K562 (cell line): ENCODE measurements around the gene ADAM22. TPM values are rescaled to one million over a fixed set of nuclear protein-coding genes. Genes with fewer than 3 reads are reported as not detected.

Experiments
- ATAC-seq: fragments of 200-7000 bp; cut with Tn5 transposase; 3 replicates; pipeline ENCODE4 v1.9.1; 2020; ENCODE audit warnings: moderate library complexity
- BruUV-seq: library from RNA; stranded (reverse); fragments of 400-500 nt; replicated peaks from 2 replicates; lab custom pipeline; 2021; lab: Mats Ljungman, UMichigan
- CTCF ChIA-PET: fragments of 300-600 bp; formaldehyde crosslinking; extraction: SDS; loops from one replicate; lab custom pipeline; 2021; ENCODE audit warnings: low intra/inter-chr PET ratio; lab: Yijun Ruan, JAX
- POLR2A ChIA-PET: fragments of 300-600, 350-650 bp; sonication (Branson Sonifier 250); formaldehyde crosslinking; extraction: SDS; loops from one replicate; lab custom pipeline; 2021; ENCODE audit warnings: antibody characterized with exemption, inconsistent platforms; lab: Yijun Ruan, JAX
- DNase-seq, 4 experiments: peaks; one replicate each; pipeline versions ENCODE4 v3.0.0 to v3.0.0-alpha.2; 2011 to 2018; ENCODE audit warnings: low spot score in 3 of 4, mixed read lengths in 3 of 4; ENCODE audit errors: extremely low read depth in 1 of 4
- FAIRE-seq: peaks from 2 replicates; lab custom pipeline; 2011; peaks lifted over from hg19 to GRCh38; lab: Jason Lieb, UNC
- H2AFZ ChIP-seq: 2 replicates; pipeline ENCODE4 v1.6.0; 2011; ENCODE audit warnings: low read depth, low read length, control low read depth, inconsistent platforms
- H3K27ac ChIP-seq: fragments of 200-600 bp; 3 replicates; pipeline ENCODE4 v1.8.0; 2011; ENCODE audit warnings: low read depth, mild to moderate bottlenecking, control low read depth, inconsistent platforms, low read length, moderate library complexity, mixed read lengths; ENCODE audit errors: extremely low read depth
- H3K27me3 ChIP-seq, 2 experiments: fragments of 300-600 bp in 1 of 2; 2 replicates in 1 of 2; 3 replicates in 1 of 2; pipeline versions ENCODE4 v1.6.0 to v1.8.0; 2011; ENCODE audit warnings: inconsistent platforms in 2 of 2, low read length in 2 of 2, mild to moderate bottlenecking in 1 of 2, mixed read lengths in 1 of 2, moderate library complexity in 1 of 2; ENCODE audit not compliant: control insufficient read depth in 2 of 2, insufficient read depth in 2 of 2
- H3K36me3 ChIP-seq: fragments of 300-600 bp; 3 replicates; pipeline ENCODE4 v1.8.0; 2011; ENCODE audit warnings: mild to moderate bottlenecking, low read length, inconsistent platforms; ENCODE audit not compliant: control insufficient read depth, insufficient read depth
- H3K4me1 ChIP-seq, 2 experiments: fragments of 200-600 bp in 1 of 2; replicated peaks in 1 of 2; 2 replicates in 1 of 2; 3 replicates in 1 of 2; pipeline versions ENCODE4 v1.5.1 to v1.8.0; 2011; ENCODE audit warnings: inconsistent platforms in 2 of 2, low read length in 2 of 2, mild to moderate bottlenecking in 1 of 2, mixed read lengths in 1 of 2, moderate library complexity in 1 of 2; ENCODE audit not compliant: control insufficient read depth in 2 of 2, insufficient read depth in 2 of 2
- H3K4me2 ChIP-seq: 2 replicates; pipeline ENCODE4 v1.6.1; 2011; ENCODE audit warnings: low read length, control low read depth, inconsistent platforms, mixed read lengths; ENCODE audit not compliant: insufficient read depth
- H3K4me3 ChIP-seq: fragments of 200-600 bp; sonication (generic), shearing (Covaris generic); 2 replicates; pipeline ENCODE4 v1.5.1; 2016; ENCODE audit warnings: control low read depth, inconsistent platforms
- H3K79me2 ChIP-seq: fragments of 200-600 bp; 3 replicates; pipeline ENCODE4 v1.8.0; 2011; ENCODE audit warnings: low read length, inconsistent platforms; ENCODE audit not compliant: control insufficient read depth, insufficient read depth
- H3K9ac ChIP-seq, 2 experiments: 2 replicates each; pipeline versions ENCODE4 v1.6.0 to v1.6.1; 2011; ENCODE audit warnings: low read depth in 2 of 2, low read length in 2 of 2, control low read depth in 1 of 2, inconsistent platforms in 1 of 2, mild to moderate bottlenecking in 1 of 2, mixed read lengths in 1 of 2; ENCODE audit not compliant: insufficient read depth in 1 of 2
- H3K9me1 ChIP-seq: one replicate; pipeline ENCODE4 v1.6.0; 2011; ENCODE audit warnings: inconsistent platforms, mild to moderate bottlenecking, low read length, moderate library complexity; ENCODE audit not compliant: control insufficient read depth, insufficient read depth
- H3K9me3 ChIP-seq: replicated peaks from 2 replicates; pipeline ENCODE4 v1.5.1; 2011; ENCODE audit warnings: low read depth, low read length, inconsistent platforms; ENCODE audit not compliant: control insufficient read depth, insufficient read depth
- H4K20me1 ChIP-seq: replicated peaks from 2 replicates; pipeline ENCODE4 v1.6.1; 2011; ENCODE audit warnings: low read length, inconsistent platforms, mixed read lengths; ENCODE audit not compliant: control insufficient read depth, insufficient read depth
- ARID1B ChIP-seq: fragments of 450-650 bp; IDR thresholded peaks from 2 replicates; pipeline ENCODE4 v1.6.1; 2016; ENCODE audit warnings: antibody characterized with exemption, mild to moderate bottlenecking, inconsistent platforms
- MAZ ChIP-seq, 2 experiments: fragments of 450-650 bp in 1 of 2; sonication (generic) in 1 of 2; formaldehyde crosslinking; IDR thresholded peaks in 1 of 2; conservative IDR thresholded peaks in 1 of 2; 2 replicates each; pipeline versions ENCODE4 v1.4.0 to v1.5.0; 2020; ENCODE audit warnings: mild to moderate bottlenecking in 1 of 2, missing genetic modification reagents in 1 of 2
- MTA3 ChIP-seq: fragments of 450-650 bp; formaldehyde crosslinking; IDR thresholded peaks from 2 replicates; pipeline ENCODE4 v1.6.1; 2017; ENCODE audit warnings: mild to moderate bottlenecking, borderline replicate concordance
- NFYB ChIP-seq: IDR thresholded peaks from 2 replicates; pipeline ENCODE4 v1.6.1; 2011; ENCODE audit warnings: mild to moderate bottlenecking, moderate library complexity; ENCODE audit not compliant: insufficient read length; ENCODE audit errors: extremely low read depth
- SAFB ChIP-seq: fragments of 200-400 bp; formaldehyde crosslinking; IDR thresholded peaks from 2 replicates; pipeline ENCODE4 v1.6.1; 2017; ENCODE audit warnings: low read depth, low read length, borderline replicate concordance
- SMARCA5 ChIP-seq: fragments of 450-650 bp; IDR thresholded peaks from 2 replicates; pipeline ENCODE4 v1.6.1; 2016
- SMARCC2 ChIP-seq: fragments of 450-650 bp; IDR thresholded peaks from 2 replicates; pipeline ENCODE4 v1.6.1; 2017; ENCODE audit warnings: antibody characterized with exemption, moderate library complexity, mild to moderate bottlenecking, low read depth
- TAF1 ChIP-seq: IDR thresholded peaks from 2 replicates; pipeline ENCODE4 v1.6.1; 2011; ENCODE audit warnings: mild to moderate bottlenecking, low read length, moderate library complexity; ENCODE audit not compliant: insufficient read depth, control insufficient read depth, severe bottlenecking; ENCODE audit errors: extremely low read depth
- TFAM ChIP-seq: fragments of 250-450 bp; sonication (Bioruptor Pico); conservative IDR thresholded peaks from 2 replicates; pipeline ENCODE4 v1.5.0; 2021; ENCODE audit warnings: mild to moderate bottlenecking, moderate library complexity
- ZNF274 ChIP-seq: IDR thresholded peaks from 2 replicates; pipeline ENCODE4 v1.6.1; 2011; ENCODE audit warnings: low read depth, mild to moderate bottlenecking, low read length, moderate library complexity, borderline replicate concordance
- WGBS: fragments of 100-300 bp; shearing (Covaris generic); methylation state at CpG from one replicate; pipeline ENCODE4 v1.1.6; 2016; ENCODE audit warnings: low coverage, mixed read lengths; ENCODE audit not compliant: insufficient coverage; ENCODE audit errors: missing lambda C conversion rate; 5-methylcytosine and 5-hydroxymethylcytosine counted together
- in situ Hi-C: fragments of 300-500 bp; cut with MboI; formaldehyde crosslinking; loops from 4 replicates; pipeline ENCODE4 v1.15.0; 2018; ENCODE audit warnings: inconsistent platforms, mixed read lengths
- intact Hi-C: fragments of 100-400 bp; cut with micrococcal nuclease; formaldehyde crosslinking; loops from 2 replicates; pipeline ENCODE4 v1.14.2; 2022
- polyA plus RNA-seq, 8 experiments: library from polyadenylated mRNA; depleted of rRNA in 4 of 8; stranded (reverse) in 5 of 8; unstranded in 3 of 8; fragments of >200 nt; fragmentation: Nextera tagmentation in 2 of 8; fragmentation: Illumina TruSeq in 1 of 8; extraction: Ambion mirVana in 2 of 8; extraction: Trizol in 1 of 8; gene quantifications; 2 replicates each; pipeline versions ENCODE4 v1.2.1 to v1.2.3, GENCODE V29; 2011 to 2014; ENCODE audit warnings: inconsistent platforms in 1 of 8, missing spikeins in 1 of 8
- total RNA-seq, 7 experiments: library from RNA; depleted of rRNA in 6 of 7; stranded (reverse); fragments of >200 nt in 6 of 7; fragmentation: Illumina TruSeq in 2 of 7; extraction: Trizol in 2 of 7; gene quantifications; 2 replicates each; pipeline versions ENCODE4 v1.2.1 to v1.2.3, GENCODE V29; 2011 to 2021; ENCODE audit warnings: low replicate concordance in 1 of 7
- TF ChIP-seq, protein P1 (sequence below): IDR thresholded peaks from 2 replicates; pipeline ENCODE4 v1.6.1; 2014; ENCODE audit warnings: antibody characterized with exemption
- TF ChIP-seq, protein P2 (sequence below): fragments of 250-450 bp; sonication (Bioruptor Pico); IDR thresholded peaks from 2 replicates; pipeline ENCODE4 v1.6.1; 2021; ENCODE audit warnings: mild to moderate bottlenecking

ADAM22 gene
- total and polyA plus RNA-seq, 9 of the 15 experiments (the other 6 are each of a cell fraction or from before 2014, with no cell fraction given): 0.01 to 0.58 (median 0.18) TPM

GRCh38 chr7:88206254-88206653 lies 272.2 kb downstream of the ADAM22 start:
- Histone ChIP-seq H3K4me2 (no peak overlapping the region), H3K79me2 (no peaks in the 10 kb centered on the region), H3K4me3 (no peak overlapping the region), H3K4me1 (peaks cover 0 to 16% of the 10 kb centered on the region in 2 experiments; a peak in 2 of 5 replicates), H3K27ac (no peak overlapping the region), H3K9ac (no peak overlapping the region), H3K9me3 (no peaks in the 10 kb centered on the region), H2AFZ (no peak overlapping the region), H3K9me1 (no peaks in the 10 kb centered on the region), H4K20me1 (no peaks in the 10 kb centered on the region), H3K36me3 (peaks cover 69% of the 10 kb centered on the region), H3K27me3 (no peaks in the 10 kb centered on the region)
- in situ Hi-C loops: no loop called here
- intact Hi-C loops: no loop called here
- no peak for DNase-seq
- CTCF ChIA-PET: no interaction called here
- POLR2A ChIA-PET: interaction anchor here (0.6 to 0.9 kb wide), 2 partner anchors 10 to 12 kb away, joined by 3 read pairs; no protein-coding TSS in a partner anchor
- FAIRE-seq: no peak
- ATAC-seq: no peak
- TF ChIP-seq MTA3: no peak
- no peak for TF ChIP-seq ZNF274
- TF ChIP-seq ARID1B: no peak
- TF ChIP-seq SAFB: no peak
- TF ChIP-seq, protein P1, sequence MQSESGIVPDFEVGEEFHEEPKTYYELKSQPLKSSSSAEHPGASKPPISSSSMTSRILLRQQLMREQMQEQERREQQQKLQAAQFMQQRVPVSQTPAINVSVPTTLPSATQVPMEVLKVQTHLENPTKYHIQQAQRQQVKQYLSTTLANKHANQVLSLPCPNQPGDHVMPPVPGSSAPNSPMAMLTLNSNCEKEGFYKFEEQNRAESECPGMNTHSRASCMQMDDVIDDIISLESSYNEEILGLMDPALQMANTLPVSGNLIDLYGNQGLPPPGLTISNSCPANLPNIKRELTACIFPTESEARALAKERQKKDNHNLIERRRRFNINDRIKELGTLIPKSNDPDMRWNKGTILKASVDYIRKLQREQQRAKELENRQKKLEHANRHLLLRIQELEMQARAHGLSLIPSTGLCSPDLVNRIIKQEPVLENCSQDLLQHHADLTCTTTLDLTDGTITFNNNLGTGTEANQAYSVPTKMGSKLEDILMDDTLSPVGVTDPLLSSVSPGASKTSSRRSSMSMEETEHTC: no peak
- no peak for TF ChIP-seq TAF1
- TF ChIP-seq SMARCC2: no peak
- TF ChIP-seq, protein P2, sequence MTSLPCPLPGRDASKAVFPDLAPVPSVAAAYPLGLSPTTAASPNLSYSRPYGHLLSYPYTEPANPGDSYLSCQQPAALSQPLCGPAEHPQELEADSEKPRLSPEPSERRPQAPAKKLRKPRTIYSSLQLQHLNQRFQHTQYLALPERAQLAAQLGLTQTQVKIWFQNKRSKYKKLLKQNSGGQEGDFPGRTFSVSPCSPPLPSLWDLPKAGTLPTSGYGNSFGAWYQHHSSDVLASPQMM (CRISPR knock-in tag): no peak
- TF ChIP-seq MAZ (CRISPR knock-in tag; conservative IDR thresholded peaks at IDR 0.05 in 1 of 2, IDR thresholded peaks at IDR 0.05 in 1 of 2): no peak
- no peak for TF ChIP-seq SMARCA5
- no peak for TF ChIP-seq NFYB
- no peak for TF ChIP-seq TFAM
- 65% methylated on average over 4 of the region's 4 CpGs for WGBS
- BruUV-seq: no TSS peak
